ENCODE results near the gene PTTG1.

Gene PTTG1

DNA sequence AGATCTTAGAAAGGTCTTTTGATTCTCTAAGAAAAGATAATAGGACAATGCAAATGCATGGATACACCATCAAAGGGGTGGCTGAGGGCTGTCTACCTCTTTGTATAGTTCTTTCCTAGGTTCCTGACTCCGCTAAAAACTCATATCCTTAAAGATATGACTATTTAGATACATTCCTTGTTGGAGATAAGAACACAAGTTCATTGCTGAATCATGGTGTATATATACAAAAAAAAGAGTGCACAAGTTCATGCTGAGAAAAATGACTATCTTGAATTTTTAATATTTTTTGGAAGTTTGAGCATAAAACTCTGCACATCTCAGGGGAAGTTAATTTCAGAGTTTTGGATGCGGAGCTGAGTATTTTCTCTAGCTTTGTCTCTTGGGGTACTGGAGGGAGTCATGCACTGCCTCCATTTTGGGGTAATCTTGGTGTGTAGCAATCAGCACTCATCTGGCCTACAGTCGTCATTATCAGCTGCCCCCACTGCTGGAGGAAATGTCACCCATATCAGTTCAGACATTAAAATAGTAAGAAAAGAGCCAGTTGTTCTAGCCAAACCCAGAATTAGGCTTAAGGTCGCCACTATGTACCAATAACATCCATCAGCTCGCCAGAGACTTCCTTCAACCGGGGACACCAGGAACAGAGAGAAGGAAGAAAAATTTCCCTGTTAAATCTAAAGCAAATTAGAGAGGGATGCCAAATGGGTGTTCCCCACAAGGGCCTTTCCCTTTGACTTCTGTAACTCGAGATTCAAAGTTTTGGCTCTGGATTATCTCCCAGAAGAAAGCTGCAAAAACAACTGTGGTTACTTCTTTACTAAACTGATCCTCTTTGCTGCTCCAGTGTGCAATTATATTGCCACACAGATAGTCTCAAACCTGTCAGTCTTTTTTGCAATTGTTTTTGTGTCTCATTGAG, 49.0 kb downstream of the PTTG1 start:
- no peak for DNase-seq

DNA sequence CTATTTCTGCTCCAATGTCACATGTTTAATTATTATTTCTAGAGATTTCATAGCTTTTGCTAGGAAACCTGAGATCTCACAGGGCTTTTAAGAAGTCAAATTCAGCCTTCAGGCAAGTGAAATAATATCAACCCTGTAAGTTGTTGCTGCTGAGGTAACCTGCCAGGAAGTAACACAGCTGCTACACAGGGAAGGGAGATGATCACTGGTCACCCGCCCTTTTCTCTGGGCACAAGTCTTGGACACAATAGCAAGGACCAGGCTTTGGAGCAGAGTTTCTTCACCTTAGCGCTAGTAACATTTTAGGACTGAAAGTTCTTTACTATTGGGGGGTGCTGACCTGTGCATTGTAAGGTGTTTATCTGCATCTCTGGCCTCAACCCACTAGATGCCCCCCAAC, 50.1 kb downstream of the PTTG1 start:
- DNase-seq: no peak

- no peak for DNase-seq
These were observed 50.8 kb downstream of the PTTG1 start for GRCh38 chr5:160472482-160472881.

- no peak for DNase-seq
These were observed 52.0 kb downstream of the PTTG1 start for GRCh38 chr5:160473681-160474080.

GRCh38 chr5:160474084-160474483, 52.4 kb downstream of the PTTG1 start:
- no peak for DNase-seq

DNA sequence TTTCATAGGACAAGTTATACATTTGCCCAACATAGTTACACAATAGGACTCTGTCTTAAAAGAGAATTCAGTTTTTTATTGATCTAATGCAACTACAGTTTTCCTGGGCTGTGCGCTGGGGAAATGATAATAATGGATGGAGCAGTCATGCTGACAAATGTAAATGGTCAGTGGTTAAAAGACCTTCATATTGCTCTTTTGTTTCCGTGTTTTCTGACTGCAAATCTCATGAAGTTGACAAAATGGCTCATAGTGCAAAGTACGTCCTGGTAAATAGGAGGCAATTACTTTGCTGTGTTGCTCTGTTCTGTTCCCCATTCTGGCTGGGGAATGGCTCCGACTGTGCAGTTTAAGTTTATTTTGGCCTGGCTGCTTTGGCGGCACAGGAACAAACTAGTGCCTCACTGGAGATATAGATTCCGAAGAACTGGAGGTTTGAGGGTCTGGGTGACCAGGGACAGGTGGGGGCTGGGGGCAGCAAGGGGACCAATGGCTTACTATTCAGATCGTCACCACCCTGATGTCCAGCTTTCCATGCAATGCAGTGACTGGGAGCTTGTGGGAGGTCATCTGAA, 54.3 kb downstream of the PTTG1 start:
- no peak for DNase-seq

DNA sequence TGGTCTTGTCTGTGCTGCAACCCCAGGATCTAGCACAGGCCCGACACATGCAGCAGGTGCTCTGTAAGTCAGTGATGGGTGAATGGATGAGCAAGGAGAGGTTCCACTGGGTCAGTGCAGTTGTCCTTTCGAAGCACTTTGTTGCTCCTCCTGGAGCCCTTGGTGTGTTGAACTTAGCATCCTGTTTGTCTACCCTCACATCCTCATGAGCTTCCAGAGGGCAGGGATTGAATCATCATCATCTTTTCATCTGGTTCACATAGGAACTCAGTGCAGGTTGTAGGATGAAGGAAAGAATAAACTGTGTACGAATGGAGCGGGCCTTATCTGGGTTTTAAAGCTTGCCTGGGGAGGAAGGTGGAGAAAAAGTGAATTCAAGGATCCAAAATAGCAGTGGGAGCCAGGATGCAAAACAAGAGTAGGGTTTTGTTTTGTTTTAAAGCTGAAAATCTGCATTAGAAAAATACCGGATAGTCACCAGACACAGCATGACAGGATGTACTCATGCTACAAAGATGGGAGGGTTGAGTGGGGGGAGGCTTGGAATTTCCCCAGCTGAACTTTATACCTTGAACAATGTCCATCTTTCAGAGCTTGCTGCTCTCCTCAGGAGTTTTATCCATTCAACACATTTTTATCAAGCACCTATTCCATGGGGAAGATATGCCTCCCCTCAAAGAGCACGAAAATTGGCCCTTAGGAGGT, 55.8 kb downstream of the PTTG1 start:
- DNase-seq: no peak

GRCh38 chr5:160478163-160478562, 56.5 kb downstream of the PTTG1 start:
- DNase-seq: no peak
